K562 (cell line): ENCODE measurements around the gene TGFB1I1.
"Not testable (repeated sequence)": the region's sequence is repeated elsewhere in the genome, so short reads cannot be mapped to it uniquely, and the experiment has no call there.

Experiments
- CREBBP ChIP-seq: IDR thresholded peaks from one replicate; pipeline ENCODE4 v1.6.1; 2012; ENCODE audit warnings: low read depth, mild to moderate bottlenecking, control low read depth, inconsistent platforms, low read length
- PTBP1 ChIP-seq: fragments of 200-400 bp; formaldehyde crosslinking; IDR thresholded peaks from 2 replicates; pipeline ENCODE4 v1.6.1; 2017; ENCODE audit warnings: low read depth, low read length
- UBTF ChIP-seq, 2 experiments: IDR thresholded peaks; 2 replicates each; pipeline ENCODE4 v1.6.1; 2012; ENCODE audit warnings: improper control_type of control experiment in 2 of 2, low read depth in 2 of 2, low read length in 2 of 2, borderline replicate concordance in 1 of 2
- TF ChIP-seq, protein P1 (sequence below): fragments of 250-450 bp; sonication (Bioruptor Pico); IDR thresholded peaks from 2 replicates; pipeline ENCODE4 v1.5.0; 2021; ENCODE audit warnings: mild to moderate bottlenecking, borderline replicate concordance
- TF ChIP-seq, protein P2 (sequence below), 3 experiments: IDR thresholded peaks in 2 of 3; conservative IDR thresholded peaks in 1 of 3; 2 replicates each; pipeline ENCODE4 v1.5.1; 2011 to 2012; ENCODE audit warnings: low read length in 3 of 3, mild to moderate bottlenecking in 3 of 3, control low read depth in 2 of 3, improper control_type of control experiment in 1 of 3, inconsistent platforms in 1 of 3, low read depth in 1 of 3, mixed read lengths in 1 of 3, moderate library complexity in 1 of 3; ENCODE audit not compliant: insufficient read depth in 2 of 3

DNA sequence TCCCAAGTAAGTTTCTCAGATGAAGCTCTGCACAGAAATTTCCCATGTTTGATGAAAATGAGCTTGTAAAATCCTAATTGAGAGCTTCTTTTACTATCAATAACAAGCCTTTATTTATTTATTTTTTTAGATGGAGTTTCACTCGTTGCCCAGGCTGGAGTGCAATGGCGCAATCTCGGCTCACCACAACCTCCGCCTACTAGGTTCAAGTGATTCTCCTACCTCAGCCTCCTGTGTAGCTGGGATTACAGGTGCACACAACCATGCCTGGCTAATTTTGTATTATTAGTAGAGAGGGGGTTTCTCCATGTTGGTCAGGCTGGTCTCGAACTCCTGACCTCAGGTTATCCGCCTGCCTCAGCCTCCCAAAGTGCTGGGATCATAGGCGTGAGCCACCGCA lies 31.6 kb downstream of the TGFB1I1 start:
- TF ChIP-seq, protein P1, sequence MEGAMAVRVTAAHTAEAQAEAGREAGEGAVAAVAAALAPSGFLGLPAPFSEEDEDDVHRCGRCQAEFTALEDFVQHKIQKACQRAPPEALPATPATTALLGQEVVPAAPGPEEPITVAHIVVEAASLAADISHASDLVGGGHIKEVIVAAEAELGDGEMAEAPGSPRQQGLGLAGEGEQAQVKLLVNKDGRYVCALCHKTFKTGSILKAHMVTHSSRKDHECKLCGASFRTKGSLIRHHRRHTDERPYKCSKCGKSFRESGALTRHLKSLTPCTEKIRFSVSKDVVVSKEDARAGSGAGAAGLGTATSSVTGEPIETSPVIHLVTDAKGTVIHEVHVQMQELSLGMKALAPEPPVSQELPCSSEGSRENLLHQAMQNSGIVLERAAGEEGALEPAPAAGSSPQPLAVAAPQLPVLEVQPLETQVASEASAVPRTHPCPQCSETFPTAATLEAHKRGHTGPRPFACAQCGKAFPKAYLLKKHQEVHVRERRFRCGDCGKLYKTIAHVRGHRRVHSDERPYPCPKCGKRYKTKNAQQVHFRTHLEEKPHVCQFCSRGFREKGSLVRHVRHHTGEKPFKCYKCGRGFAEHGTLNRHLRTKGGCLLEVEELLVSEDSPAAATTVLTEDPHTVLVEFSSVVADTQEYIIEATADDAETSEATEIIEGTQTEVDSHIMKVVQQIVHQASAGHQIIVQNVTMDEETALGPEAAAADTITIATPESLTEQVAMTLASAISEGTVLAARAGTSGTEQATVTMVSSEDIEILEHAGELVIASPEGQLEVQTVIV = not testable (repeated sequence)
- not testable (repeated sequence) for TF ChIP-seq CREBBP; PTBP1; UBTF (IDR thresholded peaks at IDR 0.05; ENCODE audit: borderline replicate concordance in 1 of 2, low read depth in 2 of 2, low read length in 2 of 2)
- TF ChIP-seq, protein P2, sequence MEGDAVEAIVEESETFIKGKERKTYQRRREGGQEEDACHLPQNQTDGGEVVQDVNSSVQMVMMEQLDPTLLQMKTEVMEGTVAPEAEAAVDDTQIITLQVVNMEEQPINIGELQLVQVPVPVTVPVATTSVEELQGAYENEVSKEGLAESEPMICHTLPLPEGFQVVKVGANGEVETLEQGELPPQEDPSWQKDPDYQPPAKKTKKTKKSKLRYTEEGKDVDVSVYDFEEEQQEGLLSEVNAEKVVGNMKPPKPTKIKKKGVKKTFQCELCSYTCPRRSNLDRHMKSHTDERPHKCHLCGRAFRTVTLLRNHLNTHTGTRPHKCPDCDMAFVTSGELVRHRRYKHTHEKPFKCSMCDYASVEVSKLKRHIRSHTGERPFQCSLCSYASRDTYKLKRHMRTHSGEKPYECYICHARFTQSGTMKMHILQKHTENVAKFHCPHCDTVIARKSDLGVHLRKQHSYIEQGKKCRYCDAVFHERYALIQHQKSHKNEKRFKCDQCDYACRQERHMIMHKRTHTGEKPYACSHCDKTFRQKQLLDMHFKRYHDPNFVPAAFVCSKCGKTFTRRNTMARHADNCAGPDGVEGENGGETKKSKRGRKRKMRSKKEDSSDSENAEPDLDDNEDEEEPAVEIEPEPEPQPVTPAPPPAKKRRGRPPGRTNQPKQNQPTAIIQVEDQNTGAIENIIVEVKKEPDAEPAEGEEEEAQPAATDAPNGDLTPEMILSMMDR (IDR thresholded peaks at IDR 0.05 in 2 of 3, conservative IDR thresholded peaks at IDR 0.05 in 1 of 3; ENCODE audit: insufficient read depth in 2 of 3, low read depth in 1 of 3, low read length in 3 of 3) = not testable (repeated sequence)
